Articular chondrocyte of knee joint (primary cell): ENCODE measurements around the gene DPP10. TPM values are rescaled to one million over a fixed set of nuclear protein-coding genes. Genes with fewer than 3 reads are reported as not detected.

Source experiments
- small RNA-seq: library from RNA; depleted of rRNA; stranded (forward); fragments of <200 nt; gene quantifications from one replicate; pipeline ENCODE3, GENCODE V24; 2012
- total RNA-seq: library from RNA; depleted of rRNA; stranded (reverse); fragments of >200 nt; gene quantifications from 2 replicates; pipeline ENCODE4 v1.2.3, GENCODE V29; 2012

The DPP10 gene
- not detected in 2 replicates for total RNA-seq

GRCh38 chr2:114442510-114442909 is at the start of gene DPP10:
DPP10 (plus strand) TSS chr2:114442641.

Small RNAs within 50 kb of the gene (small RNA-seq; reads per million reads assigned to genes)
- gene RNU2-41P: 0.11 reads per million
